ENCODE results near the gene RPS27. TPM values are rescaled to one million over a fixed set of nuclear protein-coding genes. Genes with fewer than 3 reads are reported as not detected.

The RPS27 gene
- total RNA-seq, 4 donors from 2014 or later, result 1,269 to 1,948 (median 1,828) TPM

DNA sequence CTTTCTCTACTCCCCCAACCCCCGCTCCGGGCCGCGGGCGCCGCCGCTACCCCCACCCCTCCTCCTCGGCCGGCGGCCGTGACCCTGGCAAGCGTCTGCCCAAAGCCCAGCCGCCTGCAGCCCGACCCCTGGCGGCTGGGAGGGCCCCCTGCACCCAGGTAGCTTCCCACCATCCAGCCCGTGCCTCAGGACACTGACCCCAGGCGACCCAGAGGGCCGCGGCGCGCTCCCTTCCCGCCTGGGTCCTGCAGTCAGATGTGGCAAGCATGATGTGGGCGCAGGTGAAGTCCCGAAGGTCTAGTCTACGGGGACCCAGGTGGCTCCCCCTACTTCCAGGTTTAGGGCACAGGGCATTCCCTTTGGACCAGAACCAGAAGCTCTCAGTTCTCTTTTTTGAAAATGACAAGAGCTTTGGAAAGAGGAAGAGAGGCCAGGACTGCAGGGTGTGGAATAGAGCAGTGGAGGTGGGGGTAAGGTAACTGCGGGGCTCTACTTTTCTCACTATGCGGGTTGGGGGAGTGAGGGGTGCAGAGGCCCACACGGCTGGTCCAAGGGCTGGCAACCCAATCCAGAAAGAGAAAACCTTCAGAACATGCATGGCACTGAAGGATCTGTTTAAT lies 43.8 kb upstream of the RPS27 start, which contains the start of gene DENND4B:
DENND4B (minus strand) TSS at position 97 of the 620 bp plus-strand sequence. CDS start 2,344 bp downstream, outside the sequence.
- DNase-seq, result peak; percentile 71 to 86
- Histone ChIP-seq H3K27ac (peak within 1 kb of the TSS; percentile 98 to 99 (median 98)), H3K4me1 (peaks cover 15 to 31% of the 10 kb centered on the region in 2 donors), H3K27me3 (no peaks in the 10 kb centered on the region), H3K4me3 (peak within 1 kb of the TSS; percentile 70 to 90 (median 78)), H3K36me3 (peaks cover 0 to 53% of the 10 kb centered on the region in 2 donors), H3K9me3 (no peaks in the 10 kb centered on the region)
- no peak for TF ChIP-seq POLR2A (IDR thresholded peaks at IDR 0.05)
- TF ChIP-seq, protein P1, sequence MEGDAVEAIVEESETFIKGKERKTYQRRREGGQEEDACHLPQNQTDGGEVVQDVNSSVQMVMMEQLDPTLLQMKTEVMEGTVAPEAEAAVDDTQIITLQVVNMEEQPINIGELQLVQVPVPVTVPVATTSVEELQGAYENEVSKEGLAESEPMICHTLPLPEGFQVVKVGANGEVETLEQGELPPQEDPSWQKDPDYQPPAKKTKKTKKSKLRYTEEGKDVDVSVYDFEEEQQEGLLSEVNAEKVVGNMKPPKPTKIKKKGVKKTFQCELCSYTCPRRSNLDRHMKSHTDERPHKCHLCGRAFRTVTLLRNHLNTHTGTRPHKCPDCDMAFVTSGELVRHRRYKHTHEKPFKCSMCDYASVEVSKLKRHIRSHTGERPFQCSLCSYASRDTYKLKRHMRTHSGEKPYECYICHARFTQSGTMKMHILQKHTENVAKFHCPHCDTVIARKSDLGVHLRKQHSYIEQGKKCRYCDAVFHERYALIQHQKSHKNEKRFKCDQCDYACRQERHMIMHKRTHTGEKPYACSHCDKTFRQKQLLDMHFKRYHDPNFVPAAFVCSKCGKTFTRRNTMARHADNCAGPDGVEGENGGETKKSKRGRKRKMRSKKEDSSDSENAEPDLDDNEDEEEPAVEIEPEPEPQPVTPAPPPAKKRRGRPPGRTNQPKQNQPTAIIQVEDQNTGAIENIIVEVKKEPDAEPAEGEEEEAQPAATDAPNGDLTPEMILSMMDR (IDR thresholded peaks at IDR 0.05 in 4 of 5, conservative IDR thresholded peaks at IDR 0.05 in 1 of 5), result peak; percentile 91 to 99 (median 97)
- intact Hi-C loops (cut with DNase I; ENCODE audit: low total_unique reads) (loop anchor here (1.0 kb wide), 4 partner anchors 12 to 149 kb away; partner anchors contain the start of genes CRTC2 and RAB13), in situ Hi-C loops (cut with MboI; ENCODE audit: low sequenced_read_pairs in 4 of 4) (loop anchor here in 2 of 4 donors (5.0 to 10.0 kb wide), 2 partner anchors 41 to 152 kb away; partner anchors contain the start of gene RAB13 (in 1 of the 2))
- ATAC-seq, result peak; percentile 74 to 75

DNA sequence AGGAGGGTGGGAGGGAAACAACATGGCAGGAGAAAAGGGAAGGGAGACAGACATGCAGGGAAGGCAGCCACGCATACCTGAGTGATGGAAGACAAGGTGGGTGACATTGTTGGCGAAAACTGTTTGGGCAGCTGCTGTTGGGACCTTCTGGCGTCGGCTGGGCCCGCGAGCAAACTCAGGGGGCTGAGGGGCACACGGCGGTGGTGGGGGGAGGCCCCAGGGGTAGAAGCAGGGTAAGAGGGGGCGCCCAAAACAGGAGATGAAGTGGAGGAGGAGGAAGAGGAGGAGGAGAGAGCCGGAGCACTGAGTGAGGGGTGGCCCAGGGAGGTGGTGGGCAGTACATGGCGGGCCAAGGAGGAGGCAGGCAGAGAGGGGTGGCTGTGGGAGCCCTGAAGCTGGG lies 39.4 kb upstream of the RPS27 start:
- no peaks in the 10 kb centered on the region for H3K27me3 ChIP-seq
- ATAC-seq, result no peak
- no peak for DNase-seq
- H3K4me3 ChIP-seq, result no peak overlapping the region
- no peak overlapping the region for H3K27ac ChIP-seq
- peaks cover 0 to 60% of the 10 kb centered on the region in 2 donors for H3K36me3 ChIP-seq
- in situ Hi-C loops (cut with MboI; ENCODE audit: low sequenced_read_pairs in 4 of 4), result no loop called here
- intact Hi-C loops (cut with DNase I; ENCODE audit: low total_unique reads), result no loop called here
- TF ChIP-seq, protein P1 (IDR thresholded peaks at IDR 0.05 in 4 of 5, conservative IDR thresholded peaks at IDR 0.05 in 1 of 5), result no peak
- no peak for TF ChIP-seq POLR2A (IDR thresholded peaks at IDR 0.05)
- no peaks in the 10 kb centered on the region for H3K9me3 ChIP-seq
- H3K4me1 ChIP-seq, result peaks cover 20 to 22% of the 10 kb centered on the region in 2 donors

DNA sequence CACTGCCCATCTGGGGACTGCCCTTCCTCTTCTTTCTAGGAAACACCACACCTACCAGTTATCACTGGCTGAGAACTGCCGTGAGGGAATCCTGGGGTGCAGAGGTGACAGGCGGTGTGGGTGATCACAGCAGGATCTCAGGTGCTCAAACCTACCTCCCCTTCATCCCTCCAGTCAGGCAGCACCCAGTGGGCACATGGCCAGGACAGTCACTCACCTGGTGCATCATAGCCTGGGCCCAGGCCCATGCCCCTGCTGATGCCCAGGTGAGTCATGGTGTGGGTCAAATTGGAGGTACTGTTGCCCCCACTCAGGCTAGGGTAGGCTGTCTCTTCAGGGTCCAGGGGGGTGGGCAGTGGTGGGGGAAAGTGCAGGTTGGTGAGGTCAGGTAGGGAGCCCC lies 38.8 kb upstream of the RPS27 start:
- Histone ChIP-seq H3K36me3 (peaks cover 0 to 60% of the 10 kb centered on the region in 2 donors), H3K4me3 (no peak overlapping the region), H3K4me1 (peaks cover 24 to 26% of the 10 kb centered on the region in 2 donors), H3K27ac (no peak overlapping the region), H3K27me3 (no peaks in the 10 kb centered on the region), H3K9me3 (no peaks in the 10 kb centered on the region)
- intact Hi-C loops (cut with DNase I; ENCODE audit: low total_unique reads) (no loop called here), in situ Hi-C loops (cut with MboI; ENCODE audit: low sequenced_read_pairs in 4 of 4) (no loop called here)
- no peak for TF ChIP-seq POLR2A (IDR thresholded peaks at IDR 0.05)
- TF ChIP-seq, protein P1 (IDR thresholded peaks at IDR 0.05 in 4 of 5, conservative IDR thresholded peaks at IDR 0.05 in 1 of 5), result no peak
- DNase-seq (no peak), ATAC-seq (no peak)

DNA sequence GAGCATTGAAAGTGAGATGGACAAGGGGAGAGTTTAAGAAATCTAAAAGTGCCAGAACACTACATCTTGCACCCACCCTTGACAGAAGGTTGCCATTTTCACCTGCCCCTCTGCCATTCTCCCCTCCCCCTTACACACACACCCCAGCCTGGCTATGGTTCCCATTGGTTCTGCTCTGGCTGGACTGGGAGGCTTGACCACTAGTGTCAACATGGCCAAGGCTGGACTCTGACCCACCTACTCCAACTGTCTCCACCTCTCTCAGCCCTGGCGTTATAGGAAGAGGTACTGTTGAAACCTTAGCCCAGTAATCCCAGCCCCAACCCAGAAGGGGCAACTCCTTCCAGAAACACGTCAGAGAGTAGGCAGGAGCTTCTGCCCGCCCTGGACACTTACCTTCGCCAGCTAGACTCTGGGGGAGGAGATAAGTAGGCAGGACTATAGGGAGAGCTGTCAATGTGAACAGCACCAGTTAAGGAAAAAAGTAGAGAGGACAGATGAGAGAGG lies 36.6 kb upstream of the RPS27 start:
- no peak for ATAC-seq
- intact Hi-C loops (cut with DNase I; ENCODE audit: low total_unique reads) (no loop called here), in situ Hi-C loops (cut with MboI; ENCODE audit: low sequenced_read_pairs in 4 of 4) (no loop called here)
- Histone ChIP-seq H3K9me3 (no peaks in the 10 kb centered on the region), H3K36me3 (peaks cover 0 to 46% of the 10 kb centered on the region in 2 donors), H3K27ac (peak overlapping the region in 2 of 4 donors; percentile 14 to 27), H3K27me3 (no peaks in the 10 kb centered on the region), H3K4me1 (peaks cover 32 to 34% of the 10 kb centered on the region in 2 donors), H3K4me3 (no peak overlapping the region)
- no peak for TF ChIP-seq POLR2A (IDR thresholded peaks at IDR 0.05)
- TF ChIP-seq, protein P1 (IDR thresholded peaks at IDR 0.05 in 4 of 5, conservative IDR thresholded peaks at IDR 0.05 in 1 of 5), result no peak
- no peak for DNase-seq

Data from gastrocnemius medialis (tissue), 4 donors.